Islet of Langerhans (tissue), 1 donor: ENCODE data around the gene ZFR.
"Not testable (repeated sequence)": the region's sequence is repeated elsewhere in the genome, so short reads cannot be mapped to it uniquely, and the experiment has no call there.

Source experiments
- FAIRE-seq: peaks from one replicate; lab custom pipeline; 2011; peaks lifted over from hg19 to GRCh38; lab: Jason Lieb, UNC

The ZFR gene

GRCh38 chr5:32357658-32358057, 86.9 kb downstream of the ZFR start:
- FAIRE-seq, result no peak

GRCh38 chr5:32355686-32356085, 88.9 kb downstream of the ZFR start:
- FAIRE-seq, result no peak

- no peak for FAIRE-seq
Measured at GRCh38 chr5:32353420-32353819, 91.1 kb downstream of the ZFR start.

- FAIRE-seq, result no peak
Measured at GRCh38 chr5:32352685-32353084, 91.9 kb downstream of the ZFR start.

GRCh38 chr5:32346869-32347268, 97.7 kb downstream of the ZFR start:
- FAIRE-seq, result peak; percentile 56

GRCh38 chr5:32343058-32343672, 101.4 kb downstream of the ZFR start:
- no peak for FAIRE-seq

GRCh38 chr5:32342656-32343055, 101.9 kb downstream of the ZFR start:
- FAIRE-seq, result no peak

GRCh38 chr5:32339878-32340277, 104.7 kb downstream of the ZFR start:
- FAIRE-seq, result no peak

- FAIRE-seq, result no peak
Measured at GRCh38 chr5:32339198-32339597, 105.3 kb downstream of the ZFR start.

GRCh38 chr5:32332966-32333365, 111.6 kb downstream of the ZFR start:
- FAIRE-seq, result no peak

GRCh38 chr5:32332361-32332760, 112.2 kb downstream of the ZFR start:
- FAIRE-seq, result no peak

- no peak for FAIRE-seq
Measured at GRCh38 chr5:32331935-32332274, 112.6 kb downstream of the ZFR start.

- no peak for FAIRE-seq
Measured at GRCh38 chr5:32331217-32331934, 113.2 kb downstream of the ZFR start.

GRCh38 chr5:32330126-32330971, 114.2 kb downstream of the ZFR start:
- FAIRE-seq, result no peak

- FAIRE-seq, result no peak
Measured at GRCh38 chr5:32329395-32329834, 115.1 kb downstream of the ZFR start.

- no peak for FAIRE-seq
Measured at GRCh38 chr5:32326216-32326772, 118.2 kb downstream of the ZFR start.

GRCh38 chr5:32325616-32326015, 118.9 kb downstream of the ZFR start:
- FAIRE-seq, result no peak

- FAIRE-seq, result no peak
Measured at GRCh38 chr5:32325062-32325461, 119.5 kb downstream of the ZFR start.

GRCh38 chr5:32323741-32324140, 120.8 kb downstream of the ZFR start:
- FAIRE-seq, result no peak

- no peak for FAIRE-seq
Measured at GRCh38 chr5:32322882-32323281, 121.7 kb downstream of the ZFR start.

GRCh38 chr5:32321787-32322186, 122.8 kb downstream of the ZFR start:
- not testable (repeated sequence) for FAIRE-seq

- no peak for FAIRE-seq
Measured at GRCh38 chr5:32320576-32320975, 124.0 kb downstream of the ZFR start.
